Measurements from ENCODE around the gene CABP7. TPM values are rescaled to one million over a fixed set of nuclear protein-coding genes. Genes with fewer than 3 reads are reported as not detected.

The CABP7 gene
- total and polyA plus RNA-seq, 3 experiments from 2014 or later = 0.07 TPM; not detected in 2

GRCh38 chr22:29769723-29770321 is 50.0 kb downstream of the CABP7 start:
- Histone ChIP-seq H3K4me3 (ENCODE audit: low read length) (no peak overlapping the region), H3K9me3 (ENCODE audit: low read length) (no peaks in the 10 kb centered on the region), H3K4me1 (ENCODE audit: insufficient read depth, low read length) (peaks cover 21% of the 10 kb centered on the region), H3K36me3 (ENCODE audit: insufficient read depth, low read length) (peaks cover 9% of the 10 kb centered on the region), H3K27ac (ENCODE audit: low read depth, low read length) (no peak overlapping the region), H3K27me3 (ENCODE audit: insufficient read depth, low read length, poor library complexity, severe bottlenecking) (no peaks in the 10 kb centered on the region)
- ChIA-PET POLR2A (interaction anchor here (0.5 kb wide), 1 partner anchor 114 kb away, joined by 3 read pairs; no protein-coding TSS in a partner anchor), CTCF (interaction anchor here (1.0 kb wide), 1 partner anchor 235 kb away, joined by 3 read pairs; no protein-coding TSS in a partner anchor)
- DNase-seq = no peak
- Mint-ChIP-seq H3K4me1 (peaks cover 34 to 47% (median 47%) of the 10 kb centered on the region in 3 donors), H3K27ac (peak overlapping the region in 2 of 8 donors; percentile 17 to 62), H3K4me3 (peak overlapping the region in 3 of 7 donors; percentile 9 to 74 (median 48)), H3K9me3 (no peaks in the 10 kb centered on the region), H3K36me3 (peaks cover 0 to 44% (median 9%) of the 10 kb centered on the region in 3 donors), H3K27me3 (no peaks in the 10 kb centered on the region)

- Histone ChIP-seq H3K4me1 (ENCODE audit: insufficient read depth, low read length) (peaks cover 9% of the 10 kb centered on the region), H3K9me3 (ENCODE audit: low read length) (no peaks in the 10 kb centered on the region), H3K27me3 (ENCODE audit: insufficient read depth, low read length, poor library complexity, severe bottlenecking) (no peaks in the 10 kb centered on the region), H3K36me3 (ENCODE audit: insufficient read depth, low read length) (peaks cover 9% of the 10 kb centered on the region), H3K27ac (ENCODE audit: low read depth, low read length) (no peak overlapping the region), H3K4me3 (ENCODE audit: low read length) (no peak overlapping the region)
- POLR2A ChIA-PET = no interaction called here
- Mint-ChIP-seq H3K4me1 (peaks cover 17 to 24% (median 23%) of the 10 kb centered on the region in 3 donors), H3K36me3 (peaks cover 0 to 39% (median 9%) of the 10 kb centered on the region in 3 donors), H3K4me3 (peak overlapping the region in 1 of 7 donors; percentile 73), H3K27ac (no peak overlapping the region), H3K9me3 (no peaks in the 10 kb centered on the region), H3K27me3 (no peaks in the 10 kb centered on the region)
- no peak for DNase-seq
- CTCF ChIA-PET = interaction anchor here (1.5 kb wide), 1 partner anchor 10 kb away, joined by 3 read pairs; no protein-coding TSS in a partner anchor
Observed at GRCh38 chr22:29772170-29772641, 52.4 kb downstream of the CABP7 start.

GRCh38 chr22:29773233-29773632 is 53.4 kb downstream of the CABP7 start:
- Histone ChIP-seq H3K4me1 (ENCODE audit: insufficient read depth, low read length) (peaks cover 2% of the 10 kb centered on the region), H3K27me3 (ENCODE audit: insufficient read depth, low read length, poor library complexity, severe bottlenecking) (no peaks in the 10 kb centered on the region), H3K27ac (ENCODE audit: low read depth, low read length) (no peak overlapping the region), H3K36me3 (ENCODE audit: insufficient read depth, low read length) (peaks cover 9% of the 10 kb centered on the region), H3K4me3 (ENCODE audit: low read length) (no peak overlapping the region), H3K9me3 (ENCODE audit: low read length) (no peaks in the 10 kb centered on the region)
- no peak for DNase-seq
- Mint-ChIP-seq H3K27ac (no peak overlapping the region), H3K27me3 (no peaks in the 10 kb centered on the region), H3K36me3 (peaks cover 0 to 30% (median 9%) of the 10 kb centered on the region in 3 donors), H3K4me3 (no peak overlapping the region), H3K9me3 (no peaks in the 10 kb centered on the region), H3K4me1 (peaks cover 7 to 14% (median 13%) of the 10 kb centered on the region in 3 donors)
- ChIA-PET POLR2A (interaction anchor here (0.6 kb wide), 2 partner anchors 32 to 54 kb away, joined by 3 to 5 read pairs; no protein-coding TSS in a partner anchor), CTCF (interaction anchor here (1.4 to 1.5 kb wide), 2 partner anchors 9 to 17 kb away, joined by 3 to 4 read pairs; no protein-coding TSS in a partner anchor)

GRCh38 chr22:29780220-29780619 is 60.4 kb downstream of the CABP7 start:
- H3K27ac Mint-ChIP-seq = peak overlapping the region in 1 of 8 donors; percentile 36
- CTCF ChIA-PET = no interaction called here
- no peaks in the 10 kb centered on the region for H3K36me3 ChIP-seq (ENCODE audit: insufficient read depth, low read length)
- H3K27ac ChIP-seq (ENCODE audit: low read depth, low read length) = no peak overlapping the region
- no peaks in the 10 kb centered on the region for H3K9me3 Mint-ChIP-seq
- DNase-seq = no peak
- H3K4me3 ChIP-seq (ENCODE audit: low read length) = no peak overlapping the region
- POLR2A ChIA-PET = no interaction called here
- H3K4me3 Mint-ChIP-seq = no peak overlapping the region
- no peaks in the 10 kb centered on the region for H3K4me1 Mint-ChIP-seq
- no peaks in the 10 kb centered on the region for H3K27me3 Mint-ChIP-seq
- H3K4me1 ChIP-seq (ENCODE audit: insufficient read depth, low read length) = no peaks in the 10 kb centered on the region
- H3K27me3 ChIP-seq (ENCODE audit: insufficient read depth, low read length, poor library complexity, severe bottlenecking) = no peaks in the 10 kb centered on the region
- no peaks in the 10 kb centered on the region for H3K9me3 ChIP-seq (ENCODE audit: low read length)
- H3K36me3 Mint-ChIP-seq = no peaks in the 10 kb centered on the region

- Mint-ChIP-seq H3K4me3 (no peak overlapping the region), H3K4me1 (no peaks in the 10 kb centered on the region), H3K27me3 (no peaks in the 10 kb centered on the region), H3K9me3 (no peaks in the 10 kb centered on the region), H3K36me3 (no peaks in the 10 kb centered on the region), H3K27ac (peak overlapping the region in 1 of 8 donors; percentile 4)
- POLR2A ChIA-PET = no interaction called here
- Histone ChIP-seq H3K9me3 (ENCODE audit: low read length) (no peaks in the 10 kb centered on the region), H3K36me3 (ENCODE audit: insufficient read depth, low read length) (no peaks in the 10 kb centered on the region), H3K27me3 (ENCODE audit: insufficient read depth, low read length, poor library complexity, severe bottlenecking) (no peaks in the 10 kb centered on the region), H3K4me1 (ENCODE audit: insufficient read depth, low read length) (no peaks in the 10 kb centered on the region), H3K4me3 (ENCODE audit: low read length) (no peak overlapping the region), H3K27ac (ENCODE audit: low read depth, low read length) (no peak overlapping the region)
- DNase-seq = no peak
- CTCF ChIA-PET = interaction anchor here (1.3 kb wide), 1 partner anchor 8 kb away, joined by 3 read pairs; no protein-coding TSS in a partner anchor
Observed at GRCh38 chr22:29780748-29781676, 61.2 kb downstream of the CABP7 start.

Other genes with a start within 250 kb of the CABP7 start
- gene NEFH, start 239.8 kb upstream of the CABP7 start, total RNA-seq = 1 to 10 TPM; 6.3 to 7.1 TPM
- 1.6 TPM for gene NEFH, start 239.8 kb upstream of the CABP7 start, polyA plus RNA-seq
- 10 to 100 TPM; 62.6 to 64.1 TPM for gene THOC5, start 166.2 kb upstream of the CABP7 start, total RNA-seq
- gene THOC5, start 166.2 kb upstream of the CABP7 start, polyA plus RNA-seq = 28.5 TPM
- gene NIPSNAP1, start 138.9 kb upstream of the CABP7 start, total RNA-seq = 10 to 100 TPM; 39.6 to 40.3 TPM
- 52.3 TPM for gene NIPSNAP1, start 138.9 kb upstream of the CABP7 start, polyA plus RNA-seq
- 10 to 100 TPM; 51.6 to 53.3 TPM for gene NF2, start 116.4 kb upstream of the CABP7 start, total RNA-seq
- 21.4 TPM for gene NF2, start 116.4 kb upstream of the CABP7 start, polyA plus RNA-seq
- gene ZMAT5, start 47.0 kb downstream of the CABP7 start, total RNA-seq = 10 to 100 TPM; 24.7 to 25.2 TPM
- gene ZMAT5, start 47.0 kb downstream of the CABP7 start, polyA plus RNA-seq = 46.9 TPM
- 100 to 1,000 TPM; 114 to 121 TPM for gene UQCR10, start 47.4 kb downstream of the CABP7 start, total RNA-seq
- gene UQCR10, start 47.4 kb downstream of the CABP7 start, polyA plus RNA-seq = 307 TPM
- 10 to 100 TPM; 81.1 to 84.5 TPM for gene ASCC2, start 118.3 kb downstream of the CABP7 start, total RNA-seq
- 60.0 TPM for gene ASCC2, start 118.3 kb downstream of the CABP7 start, polyA plus RNA-seq
- gene MTMR3, start 163.2 kb downstream of the CABP7 start, total RNA-seq = 10 to 100 TPM; 20.6 to 22.5 TPM
- gene MTMR3, start 163.2 kb downstream of the CABP7 start, polyA plus RNA-seq = 19.7 TPM